ENCODE measurements around the gene RANBP10. TPM values are rescaled to one million over a fixed set of nuclear protein-coding genes. Genes with fewer than 3 reads are reported as not detected.

The RANBP10 gene
- total RNA-seq, 1 experiment from 2014 or later = 13.4 TPM

DNA sequence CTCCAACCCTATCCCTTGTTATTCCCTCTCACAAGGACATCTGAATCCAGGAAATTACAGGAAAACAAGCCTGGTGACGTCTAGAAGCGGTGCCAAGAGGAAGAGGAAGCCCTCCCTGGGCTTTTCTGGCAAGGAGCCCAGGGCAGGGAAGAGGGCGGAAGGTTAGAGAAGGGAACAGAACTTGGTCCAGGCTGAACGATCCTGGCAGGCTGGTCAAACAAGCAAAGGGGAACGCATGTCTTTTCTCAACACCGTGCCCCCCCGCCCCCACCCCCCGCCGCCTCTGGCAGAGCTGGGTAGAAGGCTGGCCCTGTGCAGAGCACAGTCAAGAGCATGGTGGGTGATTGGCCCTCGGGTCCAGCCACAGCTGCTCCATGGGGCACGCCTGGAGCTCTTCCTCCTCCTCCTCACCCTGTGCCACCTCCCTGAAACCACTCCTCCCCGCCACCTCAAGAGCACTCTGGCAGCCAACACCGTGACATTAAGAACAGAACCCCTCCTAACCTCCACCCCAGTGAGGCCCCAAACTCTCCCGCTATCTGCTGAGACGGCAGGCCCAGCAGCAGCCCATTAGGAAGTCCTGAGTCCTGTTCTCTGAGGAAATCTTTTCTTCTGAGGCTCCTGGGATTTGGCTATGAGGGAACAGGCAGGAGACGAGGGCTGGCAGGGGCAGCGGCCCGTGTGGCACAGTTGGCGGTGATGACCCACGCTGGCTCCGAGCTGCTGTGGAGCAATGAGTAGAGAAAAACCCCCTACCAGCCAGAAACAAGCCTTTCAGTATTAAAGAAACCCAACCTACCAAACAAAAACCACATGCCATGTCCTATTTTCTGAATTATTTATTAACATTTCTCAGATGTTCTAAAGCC lies 132.4 kb downstream of the RANBP10 start:
- Histone ChIP-seq H3K4me3 (ENCODE audit: low read depth in 2 of 2, low read length in 2 of 2) (no peak overlapping the region), H3K27ac (ENCODE audit: low read length) (no peak overlapping the region), H3K36me3 (ENCODE audit: control insufficient read depth, insufficient read depth, low read length) (no peaks in the 10 kb centered on the region; the same call in 1 of the 2 replicates), H3K27me3 (ENCODE audit: control insufficient read depth, insufficient read depth, low read length) (no peaks in the 10 kb centered on the region), H3K9me3 (ENCODE audit: control insufficient read depth, insufficient read depth, low read depth, low read length) (no peaks in the 10 kb centered on the region), H3K4me1 (ENCODE audit: control insufficient read depth, insufficient read depth, low read length) (no peaks in the 10 kb centered on the region)
- no peak for DNase-seq (ENCODE audit: low read depth, low spot score)
- in situ Hi-C loops (cut with HindIII; ENCODE audit: low pct_unique_long_range_greater_than_20kb, low sequenced_read_pairs) = no loop called here
- TF ChIP-seq, protein P1, sequence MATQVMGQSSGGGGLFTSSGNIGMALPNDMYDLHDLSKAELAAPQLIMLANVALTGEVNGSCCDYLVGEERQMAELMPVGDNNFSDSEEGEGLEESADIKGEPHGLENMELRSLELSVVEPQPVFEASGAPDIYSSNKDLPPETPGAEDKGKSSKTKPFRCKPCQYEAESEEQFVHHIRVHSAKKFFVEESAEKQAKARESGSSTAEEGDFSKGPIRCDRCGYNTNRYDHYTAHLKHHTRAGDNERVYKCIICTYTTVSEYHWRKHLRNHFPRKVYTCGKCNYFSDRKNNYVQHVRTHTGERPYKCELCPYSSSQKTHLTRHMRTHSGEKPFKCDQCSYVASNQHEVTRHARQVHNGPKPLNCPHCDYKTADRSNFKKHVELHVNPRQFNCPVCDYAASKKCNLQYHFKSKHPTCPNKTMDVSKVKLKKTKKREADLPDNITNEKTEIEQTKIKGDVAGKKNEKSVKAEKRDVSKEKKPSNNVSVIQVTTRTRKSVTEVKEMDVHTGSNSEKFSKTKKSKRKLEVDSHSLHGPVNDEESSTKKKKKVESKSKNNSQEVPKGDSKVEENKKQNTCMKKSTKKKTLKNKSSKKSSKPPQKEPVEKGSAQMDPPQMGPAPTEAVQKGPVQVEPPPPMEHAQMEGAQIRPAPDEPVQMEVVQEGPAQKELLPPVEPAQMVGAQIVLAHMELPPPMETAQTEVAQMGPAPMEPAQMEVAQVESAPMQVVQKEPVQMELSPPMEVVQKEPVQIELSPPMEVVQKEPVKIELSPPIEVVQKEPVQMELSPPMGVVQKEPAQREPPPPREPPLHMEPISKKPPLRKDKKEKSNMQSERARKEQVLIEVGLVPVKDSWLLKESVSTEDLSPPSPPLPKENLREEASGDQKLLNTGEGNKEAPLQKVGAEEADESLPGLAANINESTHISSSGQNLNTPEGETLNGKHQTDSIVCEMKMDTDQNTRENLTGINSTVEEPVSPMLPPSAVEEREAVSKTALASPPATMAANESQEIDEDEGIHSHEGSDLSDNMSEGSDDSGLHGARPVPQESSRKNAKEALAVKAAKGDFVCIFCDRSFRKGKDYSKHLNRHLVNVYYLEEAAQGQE (IDR thresholded peaks at IDR 0.05; ENCODE audit: insufficient read depth in 1 of 2, low read depth in 2 of 2, low read length in 1 of 2) = no peak
- no peak for TF ChIP-seq TCF7L2 (IDR thresholded peaks at IDR 0.05; ENCODE audit: low read depth, low read length)
- TF ChIP-seq, protein P2, sequence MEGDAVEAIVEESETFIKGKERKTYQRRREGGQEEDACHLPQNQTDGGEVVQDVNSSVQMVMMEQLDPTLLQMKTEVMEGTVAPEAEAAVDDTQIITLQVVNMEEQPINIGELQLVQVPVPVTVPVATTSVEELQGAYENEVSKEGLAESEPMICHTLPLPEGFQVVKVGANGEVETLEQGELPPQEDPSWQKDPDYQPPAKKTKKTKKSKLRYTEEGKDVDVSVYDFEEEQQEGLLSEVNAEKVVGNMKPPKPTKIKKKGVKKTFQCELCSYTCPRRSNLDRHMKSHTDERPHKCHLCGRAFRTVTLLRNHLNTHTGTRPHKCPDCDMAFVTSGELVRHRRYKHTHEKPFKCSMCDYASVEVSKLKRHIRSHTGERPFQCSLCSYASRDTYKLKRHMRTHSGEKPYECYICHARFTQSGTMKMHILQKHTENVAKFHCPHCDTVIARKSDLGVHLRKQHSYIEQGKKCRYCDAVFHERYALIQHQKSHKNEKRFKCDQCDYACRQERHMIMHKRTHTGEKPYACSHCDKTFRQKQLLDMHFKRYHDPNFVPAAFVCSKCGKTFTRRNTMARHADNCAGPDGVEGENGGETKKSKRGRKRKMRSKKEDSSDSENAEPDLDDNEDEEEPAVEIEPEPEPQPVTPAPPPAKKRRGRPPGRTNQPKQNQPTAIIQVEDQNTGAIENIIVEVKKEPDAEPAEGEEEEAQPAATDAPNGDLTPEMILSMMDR (IDR thresholded peaks at IDR 0.05) = no peak
- no peak for TF ChIP-seq SIN3A (IDR thresholded peaks at IDR 0.05; ENCODE audit: borderline replicate concordance, insufficient read depth, low read depth, low read length)
- TF ChIP-seq POLR2AphosphoS5 (IDR thresholded peaks at IDR 0.05; ENCODE audit: low read depth, low read length) = no peak
- ChIA-PET POLR2A (no interaction called here), CTCF (no interaction called here)
- no TSS peak for BruUV-seq (replicated peaks)
- ATAC-seq = no peak
- intact Hi-C loops (cut with micrococcal nuclease; ENCODE audit: unreplicated experiment) = loop anchor here (5.0 to 10.0 kb wide), 2 partner anchors 131 to 253 kb away; partner anchors contain the start of genes RANBP10 and TSNAXIP1

Other genes starting within 250 kb of the RANBP10 start
- 33.1 TPM for gene CTCF, start 244.0 kb downstream of the RANBP10 start, total RNA-seq (2021; ENCODE audit: unreplicated experiment)
- 2.0 TPM for gene CARMIL2, start 161.4 kb downstream of the RANBP10 start, total RNA-seq (2021; ENCODE audit: unreplicated experiment)
- 34.9 TPM for gene ACD, start 146.3 kb downstream of the RANBP10 start, total RNA-seq (2021; ENCODE audit: unreplicated experiment)
- gene PARD6A, start 145.6 kb downstream of the RANBP10 start, total RNA-seq (2021; ENCODE audit: unreplicated experiment) = 10.8 TPM
- 14.6 TPM for gene ENKD1, start 139.8 kb downstream of the RANBP10 start, total RNA-seq (2021; ENCODE audit: unreplicated experiment)
- 0.80 TPM for gene C16orf86, start 139.7 kb downstream of the RANBP10 start, total RNA-seq (2021; ENCODE audit: unreplicated experiment)
- 15.1 TPM for gene GFOD2, start 87.2 kb downstream of the RANBP10 start, total RNA-seq (2021; ENCODE audit: unreplicated experiment)
- gene TSNAXIP1, start 329 bp upstream of the RANBP10 start, total RNA-seq (2021; ENCODE audit: unreplicated experiment) = 1.6 TPM
- gene THAP11, start 35.8 kb upstream of the RANBP10 start, total RNA-seq (2021; ENCODE audit: unreplicated experiment) = 27.3 TPM
- 119 TPM for gene NUTF2, start 40.4 kb upstream of the RANBP10 start, total RNA-seq (2021; ENCODE audit: unreplicated experiment)
- 43.4 TPM for gene CENPT, start 41.1 kb upstream of the RANBP10 start, total RNA-seq (2021; ENCODE audit: unreplicated experiment)
- gene EDC4, start 66.5 kb upstream of the RANBP10 start, total RNA-seq (2021; ENCODE audit: unreplicated experiment) = 85.3 TPM
- 1.1 TPM for gene NRN1L, start 78.3 kb upstream of the RANBP10 start, total RNA-seq (2021; ENCODE audit: unreplicated experiment)
- gene PSKH1, start 86.7 kb upstream of the RANBP10 start, total RNA-seq (2021; ENCODE audit: unreplicated experiment) = 17.8 TPM
- gene CTRL, start 125.3 kb upstream of the RANBP10 start, total RNA-seq (2021; ENCODE audit: unreplicated experiment) = 2.0 TPM
- 47.7 TPM for gene PSMB10, start 130.3 kb upstream of the RANBP10 start, total RNA-seq (2021; ENCODE audit: unreplicated experiment)
- 14.0 TPM for gene LCAT, start 137.6 kb upstream of the RANBP10 start, total RNA-seq (2021; ENCODE audit: unreplicated experiment)
- 31.8 TPM for gene SLC12A4, start 162.1 kb upstream of the RANBP10 start, total RNA-seq (2021; ENCODE audit: unreplicated experiment)
- gene DPEP3, start 173.9 kb upstream of the RANBP10 start, total RNA-seq (2021; ENCODE audit: unreplicated experiment) = not detected
- not detected for gene DPEP2, start 192.9 kb upstream of the RANBP10 start, total RNA-seq (2021; ENCODE audit: unreplicated experiment)
- not detected for gene DPEP2NB, start 209.4 kb upstream of the RANBP10 start, total RNA-seq (2021; ENCODE audit: unreplicated experiment)
- gene DDX28, start 216.7 kb upstream of the RANBP10 start, total RNA-seq (2021; ENCODE audit: unreplicated experiment) = 8.4 TPM
- 12.1 TPM for gene DUS2, start 216.7 kb upstream of the RANBP10 start, total RNA-seq (2021; ENCODE audit: unreplicated experiment)